K562 (cell line): ENCODE data around the gene OTULIN. TPM values are rescaled to one million over a fixed set of nuclear protein-coding genes. Genes with fewer than 3 reads are reported as not detected.
A peak's percentile ranks its signal among the peaks of the same experiment; 100 is the strongest.

Experiments
- ATAC-seq: fragments of 200-7000 bp; cut with Tn5 transposase; 3 replicates; pipeline ENCODE4 v1.9.1; 2020; ENCODE audit warnings: moderate library complexity
- BruUV-seq: library from RNA; stranded (reverse); fragments of 400-500 nt; replicated peaks from 2 replicates; lab custom pipeline; 2021; lab: Mats Ljungman, UMichigan
- CTCF ChIA-PET: fragments of 300-600 bp; formaldehyde crosslinking; extraction: SDS; loops from one replicate; lab custom pipeline; 2021; ENCODE audit warnings: low intra/inter-chr PET ratio; lab: Yijun Ruan, JAX
- POLR2A ChIA-PET: fragments of 300-600, 350-650 bp; sonication (Branson Sonifier 250); formaldehyde crosslinking; extraction: SDS; loops from one replicate; lab custom pipeline; 2021; ENCODE audit warnings: antibody characterized with exemption, inconsistent platforms; lab: Yijun Ruan, JAX
- DNase-seq, 4 experiments: peaks; one replicate each; pipeline versions ENCODE4 v3.0.0 to v3.0.0-alpha.2; 2011 to 2018; ENCODE audit warnings: low spot score in 3 of 4, mixed read lengths in 3 of 4; ENCODE audit errors: extremely low read depth in 1 of 4
- FAIRE-seq: peaks from 2 replicates; lab custom pipeline; 2011; peaks lifted over from hg19 to GRCh38; lab: Jason Lieb, UNC
- H2AFZ ChIP-seq: 2 replicates; pipeline ENCODE4 v1.6.0; 2011; ENCODE audit warnings: low read depth, low read length, control low read depth, inconsistent platforms
- H3K27ac ChIP-seq: fragments of 200-600 bp; 3 replicates; pipeline ENCODE4 v1.8.0; 2011; ENCODE audit warnings: low read depth, mild to moderate bottlenecking, control low read depth, inconsistent platforms, low read length, moderate library complexity, mixed read lengths; ENCODE audit errors: extremely low read depth
- H3K27me3 ChIP-seq, 2 experiments: fragments of 300-600 bp in 1 of 2; 2 replicates in 1 of 2; 3 replicates in 1 of 2; pipeline versions ENCODE4 v1.6.0 to v1.8.0; 2011; ENCODE audit warnings: inconsistent platforms in 2 of 2, low read length in 2 of 2, mild to moderate bottlenecking in 1 of 2, mixed read lengths in 1 of 2, moderate library complexity in 1 of 2; ENCODE audit not compliant: control insufficient read depth in 2 of 2, insufficient read depth in 2 of 2
- H3K36me3 ChIP-seq: fragments of 300-600 bp; 3 replicates; pipeline ENCODE4 v1.8.0; 2011; ENCODE audit warnings: mild to moderate bottlenecking, low read length, inconsistent platforms; ENCODE audit not compliant: control insufficient read depth, insufficient read depth
- H3K4me1 ChIP-seq, 2 experiments: fragments of 200-600 bp in 1 of 2; replicated peaks in 1 of 2; 2 replicates in 1 of 2; 3 replicates in 1 of 2; pipeline versions ENCODE4 v1.5.1 to v1.8.0; 2011; ENCODE audit warnings: inconsistent platforms in 2 of 2, low read length in 2 of 2, mild to moderate bottlenecking in 1 of 2, mixed read lengths in 1 of 2, moderate library complexity in 1 of 2; ENCODE audit not compliant: control insufficient read depth in 2 of 2, insufficient read depth in 2 of 2
- H3K4me2 ChIP-seq: 2 replicates; pipeline ENCODE4 v1.6.1; 2011; ENCODE audit warnings: low read length, control low read depth, inconsistent platforms, mixed read lengths; ENCODE audit not compliant: insufficient read depth
- H3K4me3 ChIP-seq: fragments of 200-600 bp; sonication (generic), shearing (Covaris generic); 2 replicates; pipeline ENCODE4 v1.5.1; 2016; ENCODE audit warnings: control low read depth, inconsistent platforms
- H3K79me2 ChIP-seq: fragments of 200-600 bp; 3 replicates; pipeline ENCODE4 v1.8.0; 2011; ENCODE audit warnings: low read length, inconsistent platforms; ENCODE audit not compliant: control insufficient read depth, insufficient read depth
- H3K9ac ChIP-seq, 2 experiments: 2 replicates each; pipeline versions ENCODE4 v1.6.0 to v1.6.1; 2011; ENCODE audit warnings: low read depth in 2 of 2, low read length in 2 of 2, control low read depth in 1 of 2, inconsistent platforms in 1 of 2, mild to moderate bottlenecking in 1 of 2, mixed read lengths in 1 of 2; ENCODE audit not compliant: insufficient read depth in 1 of 2
- H3K9me1 ChIP-seq: one replicate; pipeline ENCODE4 v1.6.0; 2011; ENCODE audit warnings: inconsistent platforms, mild to moderate bottlenecking, low read length, moderate library complexity; ENCODE audit not compliant: control insufficient read depth, insufficient read depth
- H3K9me3 ChIP-seq: replicated peaks from 2 replicates; pipeline ENCODE4 v1.5.1; 2011; ENCODE audit warnings: low read depth, low read length, inconsistent platforms; ENCODE audit not compliant: control insufficient read depth, insufficient read depth
- H4K20me1 ChIP-seq: replicated peaks from 2 replicates; pipeline ENCODE4 v1.6.1; 2011; ENCODE audit warnings: low read length, inconsistent platforms, mixed read lengths; ENCODE audit not compliant: control insufficient read depth, insufficient read depth
- BRF1 ChIP-seq: IDR thresholded peaks from 3 replicates; pipeline ENCODE4 v1.6.1; 2011; ENCODE audit warnings: borderline replicate concordance, mild to moderate bottlenecking; ENCODE audit not compliant: insufficient read length; ENCODE audit errors: extremely low read depth
- CBX8 ChIP-seq: fragments of 200-600 bp; sonication (generic); IDR thresholded peaks from 2 replicates; pipeline ENCODE4 v1.6.1; 2012; ENCODE audit warnings: borderline replicate concordance, mixed run types, low read depth, mild to moderate bottlenecking, moderate library complexity, mixed read lengths, low read length, control low read depth, inconsistent platforms; ENCODE audit not compliant: poor library complexity, severe bottlenecking; ENCODE audit errors: extremely low read depth
- ETV5 ChIP-seq: sonication (generic); formaldehyde crosslinking; IDR thresholded peaks from 2 replicates; pipeline ENCODE4 v1.4.0; 2020; ENCODE audit warnings: low read depth, mild to moderate bottlenecking, missing genetic modification reagents
- GATA2 ChIP-seq: sonication (generic); formaldehyde crosslinking; IDR thresholded peaks from 2 replicates; pipeline ENCODE4 v1.4.0; 2020; ENCODE audit warnings: mild to moderate bottlenecking, missing genetic modification reagents
- GTF2B ChIP-seq: IDR thresholded peaks from 2 replicates; pipeline ENCODE4 v1.6.1; 2011; ENCODE audit not compliant: insufficient read length; ENCODE audit errors: extremely low read depth
- HBP1 ChIP-seq: fragments of 450-650 bp; formaldehyde crosslinking; IDR thresholded peaks from 2 replicates; pipeline ENCODE4 v1.4.0; 2022; ENCODE audit warnings: missing genetic modification characterization
- JUND ChIP-seq, 2 experiments: IDR thresholded peaks; 2 replicates in 1 of 2; 3 replicates in 1 of 2; pipeline ENCODE4 v1.6.1; 2011; ENCODE audit warnings: borderline replicate concordance in 2 of 2, low read depth in 2 of 2, low read length in 2 of 2, improper control_type of control experiment in 1 of 2, missing biosample characterization in 1 of 2, missing genetic modification characterization in 1 of 2, missing genetic modification reagents in 1 of 2
- MEIS2 ChIP-seq: fragments of 450-650 bp; IDR thresholded peaks from 2 replicates; pipeline ENCODE4 v1.6.1; 2014; ENCODE audit warnings: mild to moderate bottlenecking; ENCODE audit not compliant: partially characterized antibody
- MTA1 ChIP-seq: fragments of 450-650 bp; IDR thresholded peaks from 2 replicates; pipeline ENCODE4 v1.6.1; 2017; ENCODE audit warnings: borderline replicate concordance
- PCBP1 ChIP-seq: fragments of 200-400 bp; formaldehyde crosslinking; IDR thresholded peaks from 2 replicates; pipeline ENCODE4 v1.6.1; 2018; ENCODE audit warnings: mild to moderate bottlenecking, low read depth, low read length; ENCODE audit not compliant: poor library complexity, severe bottlenecking
- TAF9B ChIP-seq: fragments of 450-650 bp; IDR thresholded peaks from 2 replicates; pipeline ENCODE4 v1.6.1; 2018; ENCODE audit warnings: mild to moderate bottlenecking; ENCODE audit not compliant: partially characterized antibody
- TAL1 ChIP-seq: fragments of 450-650 bp; IDR thresholded peaks from 2 replicates; pipeline ENCODE4 v1.6.1; 2016; ENCODE audit warnings: mild to moderate bottlenecking
- ZNF165 ChIP-seq: fragments of 250-450 bp; sonication (Bioruptor Pico); IDR thresholded peaks from 2 replicates; pipeline ENCODE4 v1.4.0; 2020; ENCODE audit warnings: borderline replicate concordance
- WGBS: fragments of 100-300 bp; shearing (Covaris generic); methylation state at CpG from one replicate; pipeline ENCODE4 v1.1.6; 2016; ENCODE audit warnings: low coverage, mixed read lengths; ENCODE audit not compliant: insufficient coverage; ENCODE audit errors: missing lambda C conversion rate; 5-methylcytosine and 5-hydroxymethylcytosine counted together
- in situ Hi-C: fragments of 300-500 bp; cut with MboI; formaldehyde crosslinking; loops from 4 replicates; pipeline ENCODE4 v1.15.0; 2018; ENCODE audit warnings: inconsistent platforms, mixed read lengths
- intact Hi-C: fragments of 100-400 bp; cut with micrococcal nuclease; formaldehyde crosslinking; loops from 2 replicates; pipeline ENCODE4 v1.14.2; 2022
- polyA plus RNA-seq, 8 experiments: library from polyadenylated mRNA; depleted of rRNA in 4 of 8; stranded (reverse) in 5 of 8; unstranded in 3 of 8; fragments of >200 nt; fragmentation: Nextera tagmentation in 2 of 8; fragmentation: Illumina TruSeq in 1 of 8; extraction: Ambion mirVana in 2 of 8; extraction: Trizol in 1 of 8; gene quantifications; 2 replicates each; pipeline versions ENCODE4 v1.2.1 to v1.2.3, GENCODE V29; 2011 to 2014; ENCODE audit warnings: inconsistent platforms in 1 of 8, missing spikeins in 1 of 8
- total RNA-seq, 7 experiments: library from RNA; depleted of rRNA in 6 of 7; stranded (reverse); fragments of >200 nt in 6 of 7; fragmentation: Illumina TruSeq in 2 of 7; extraction: Trizol in 2 of 7; gene quantifications; 2 replicates each; pipeline versions ENCODE4 v1.2.1 to v1.2.3, GENCODE V29; 2011 to 2021; ENCODE audit warnings: low replicate concordance in 1 of 7
- TF ChIP-seq, protein P1 (sequence below): sonication (generic); formaldehyde crosslinking; IDR thresholded peaks from 2 replicates; pipeline ENCODE4 v1.8.1; 2023; ENCODE audit warnings: mild to moderate bottlenecking, missing genetic modification reagents
- TF ChIP-seq, protein P2 (sequence below): fragments of 250-450 bp; sonication (Bioruptor Pico); IDR thresholded peaks from 2 replicates; pipeline ENCODE4 v1.5.0; 2021

The OTULIN gene
- total and polyA plus RNA-seq, 9 of the 15 experiments (the other 6 are each of a cell fraction or from before 2014, with no cell fraction given) = 3.3 to 33.6 (median 20.1) TPM

DNA sequence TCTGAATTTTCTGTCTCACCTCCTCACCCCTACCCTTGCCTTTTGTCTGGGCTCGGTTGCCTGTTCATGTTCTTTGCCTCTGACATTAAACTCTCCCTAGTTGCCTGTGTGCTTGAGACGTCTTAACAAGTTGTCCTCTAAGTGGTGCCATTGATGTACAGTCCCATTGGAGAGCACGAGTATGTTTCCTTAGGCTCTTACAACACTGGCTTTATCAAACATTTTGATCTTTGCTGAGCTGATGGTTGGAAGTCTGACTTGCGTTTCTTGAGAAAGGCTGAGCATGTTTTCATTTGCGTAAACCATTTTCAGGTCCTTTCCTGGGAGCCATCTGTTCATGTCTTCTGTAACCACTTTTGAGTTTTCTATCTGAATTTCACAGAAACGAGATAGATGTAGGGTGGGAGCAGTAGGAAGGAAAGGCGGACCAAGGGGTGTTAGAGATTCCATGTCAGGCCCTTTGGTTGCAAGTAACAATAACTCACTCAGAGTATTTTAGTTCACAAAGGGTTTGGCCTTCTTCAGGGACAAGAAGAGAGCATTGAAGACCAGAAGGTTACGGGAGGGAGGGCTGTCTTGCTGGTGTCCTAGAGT lies 35.4 kb downstream of the OTULIN start:
- no peak overlapping the region for H3K4me3 ChIP-seq
- H3K79me2 ChIP-seq = 0 out of 3 replicates have a peak, but pooled peaks cover 6% of the 10 kb centered on the region
- FAIRE-seq = peak; percentile 91
- 40% methylated on average over 8 of the region's 8 CpGs for WGBS
- no peaks in the 10 kb centered on the region for H4K20me1 ChIP-seq
- peaks cover 84% of the 10 kb centered on the region for H3K36me3 ChIP-seq
- H3K9me1 ChIP-seq = peaks cover 3% of the 10 kb centered on the region
- POLR2A ChIA-PET = interaction anchor here (1.0 kb wide), 1 partner anchor 33 kb away, joined by 3 read pairs; no protein-coding TSS in a partner anchor
- no peak overlapping the region for H3K9ac ChIP-seq
- H3K9me3 ChIP-seq = no peaks in the 10 kb centered on the region
- peak overlapping the region; percentile 44; the same call in 2 of the 3 replicates for H3K27ac ChIP-seq
- H3K27me3 ChIP-seq = no peaks in the 10 kb centered on the region
- CTCF ChIA-PET = no interaction called here
- intact Hi-C loops (no loop called here), in situ Hi-C loops (no loop called here)
- no peak overlapping the region for H3K4me2 ChIP-seq
- DNase-seq = peak in 2 of 4 experiments; percentile 38 to 57
- peaks cover 7 to 34% of the 10 kb centered on the region in 2 experiments; a peak in 4 of 5 replicates for H3K4me1 ChIP-seq
- ATAC-seq = peak; percentile 72
- H2AFZ ChIP-seq = no peak overlapping the region
- no TSS peak for BruUV-seq
- no peak for TF ChIP-seq BRF1
- no peak for TF ChIP-seq GTF2B
- TF ChIP-seq, protein P1, sequence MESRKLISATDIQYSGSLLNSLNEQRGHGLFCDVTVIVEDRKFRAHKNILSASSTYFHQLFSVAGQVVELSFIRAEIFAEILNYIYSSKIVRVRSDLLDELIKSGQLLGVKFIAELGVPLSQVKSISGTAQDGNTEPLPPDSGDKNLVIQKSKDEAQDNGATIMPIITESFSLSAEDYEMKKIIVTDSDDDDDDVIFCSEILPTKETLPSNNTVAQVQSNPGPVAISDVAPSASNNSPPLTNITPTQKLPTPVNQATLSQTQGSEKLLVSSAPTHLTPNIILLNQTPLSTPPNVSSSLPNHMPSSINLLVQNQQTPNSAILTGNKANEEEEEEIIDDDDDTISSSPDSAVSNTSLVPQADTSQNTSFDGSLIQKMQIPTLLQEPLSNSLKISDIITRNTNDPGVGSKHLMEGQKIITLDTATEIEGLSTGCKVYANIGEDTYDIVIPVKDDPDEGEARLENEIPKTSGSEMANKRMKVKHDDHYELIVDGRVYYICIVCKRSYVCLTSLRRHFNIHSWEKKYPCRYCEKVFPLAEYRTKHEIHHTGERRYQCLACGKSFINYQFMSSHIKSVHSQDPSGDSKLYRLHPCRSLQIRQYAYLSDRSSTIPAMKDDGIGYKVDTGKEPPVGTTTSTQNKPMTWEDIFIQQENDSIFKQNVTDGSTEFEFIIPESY (CRISPR knock-in tag) = no peak
- TF ChIP-seq, protein P2, sequence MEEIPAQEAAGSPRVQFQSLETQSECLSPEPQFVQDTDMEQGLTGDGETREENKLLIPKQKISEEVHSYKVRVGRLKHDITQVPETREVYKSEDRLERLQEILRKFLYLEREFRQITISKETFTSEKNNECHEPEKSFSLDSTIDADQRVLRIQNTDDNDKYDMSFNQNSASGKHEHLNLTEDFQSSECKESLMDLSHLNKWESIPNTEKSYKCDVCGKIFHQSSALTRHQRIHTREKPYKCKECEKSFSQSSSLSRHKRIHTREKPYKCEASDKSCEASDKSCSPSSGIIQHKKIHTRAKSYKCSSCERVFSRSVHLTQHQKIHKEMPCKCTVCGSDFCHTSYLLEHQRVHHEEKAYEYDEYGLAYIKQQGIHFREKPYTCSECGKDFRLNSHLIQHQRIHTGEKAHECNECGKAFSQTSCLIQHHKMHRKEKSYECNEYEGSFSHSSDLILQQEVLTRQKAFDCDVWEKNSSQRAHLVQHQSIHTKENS (CRISPR knock-in tag) = no peak
- no peak for TF ChIP-seq CBX8
- TF ChIP-seq MTA1 = no peak
- TF ChIP-seq ETV5 = no peak
- TF ChIP-seq PCBP1 = no peak
- no peak for TF ChIP-seq HBP1 (CRISPR knock-in tag)
- no peak for TF ChIP-seq ZNF165 (CRISPR knock-in tag)
- TF ChIP-seq TAL1 = no peak
- TF ChIP-seq MEIS2 = no peak
- TF ChIP-seq GATA2 (CRISPR knock-in tag) = peak; percentile 42; the same call in 1 of the 2 replicates
- TF ChIP-seq TAF9B = no peak
- 0 out of 2 replicates have a peak, but pooled peaks have one; percentile 15 for TF ChIP-seq JUND (IDR thresholded peaks at IDR 0.05; ENCODE audit: borderline replicate concordance, low read depth, low read length)
- TF ChIP-seq JUND (tag; IDR thresholded peaks at IDR 0.05; ENCODE audit: borderline replicate concordance, low read depth, low read length) = peak; percentile 54; the same call in 2 of the 3 replicates
